ENCODE results near the gene CACNG4.
"Not testable (repeated sequence)": the region's sequence is repeated elsewhere in the genome, so short reads cannot be mapped to it uniquely, and the experiment has no call there.

The CACNG4 gene

DNA sequence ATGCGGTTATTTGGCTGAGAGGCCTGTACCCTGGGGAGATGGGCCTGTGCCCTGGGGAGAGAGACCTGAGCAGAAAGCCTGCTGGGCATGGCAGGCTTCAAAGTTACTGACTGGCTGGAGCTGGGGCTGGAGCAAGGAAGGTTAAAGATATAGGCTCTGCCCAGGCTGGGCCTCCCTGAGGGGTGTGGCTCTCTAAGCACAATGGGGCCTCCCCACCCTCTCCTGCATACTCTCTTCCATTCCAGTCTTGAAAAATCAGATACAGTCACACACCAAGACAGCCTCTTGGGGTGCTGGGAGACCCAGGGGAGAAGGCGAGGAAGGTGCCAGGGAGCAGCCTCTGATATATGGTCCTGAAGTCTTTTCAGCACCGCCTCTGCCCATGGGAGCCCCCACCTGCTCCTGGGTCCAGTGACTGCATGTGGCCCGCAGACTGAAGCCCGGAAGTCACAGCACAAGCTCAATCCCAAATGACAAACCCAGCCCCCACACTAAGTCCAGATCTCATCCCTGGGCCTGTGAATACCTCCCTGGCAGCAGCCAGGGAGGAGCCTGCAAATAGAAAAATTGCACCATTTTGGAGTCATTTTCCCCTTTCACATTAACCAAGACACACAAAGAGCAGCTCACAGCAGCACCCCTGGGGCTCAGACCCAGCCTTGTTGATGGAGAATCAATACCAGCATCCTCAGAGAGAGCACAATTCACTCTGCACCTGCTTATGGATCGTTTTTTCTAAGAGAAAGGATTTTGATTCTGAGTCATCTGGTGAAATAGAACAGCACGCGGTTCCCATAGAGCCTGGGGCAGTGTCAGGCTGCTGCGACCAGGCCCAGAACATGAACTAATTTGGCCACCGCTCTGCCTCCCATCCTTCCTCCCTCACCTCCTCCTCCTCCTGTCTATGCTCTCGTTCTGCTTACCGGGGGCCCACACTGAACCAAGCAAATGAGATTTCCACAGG lies 54.2 kb downstream of the CACNG4 start:
- no peak for DNase-seq (ENCODE audit: low read depth)

- DNase-seq (ENCODE audit: low read depth), result no peak
Observed at GRCh38 chr17:67019809-67020208, 55.3 kb downstream of the CACNG4 start.

DNA sequence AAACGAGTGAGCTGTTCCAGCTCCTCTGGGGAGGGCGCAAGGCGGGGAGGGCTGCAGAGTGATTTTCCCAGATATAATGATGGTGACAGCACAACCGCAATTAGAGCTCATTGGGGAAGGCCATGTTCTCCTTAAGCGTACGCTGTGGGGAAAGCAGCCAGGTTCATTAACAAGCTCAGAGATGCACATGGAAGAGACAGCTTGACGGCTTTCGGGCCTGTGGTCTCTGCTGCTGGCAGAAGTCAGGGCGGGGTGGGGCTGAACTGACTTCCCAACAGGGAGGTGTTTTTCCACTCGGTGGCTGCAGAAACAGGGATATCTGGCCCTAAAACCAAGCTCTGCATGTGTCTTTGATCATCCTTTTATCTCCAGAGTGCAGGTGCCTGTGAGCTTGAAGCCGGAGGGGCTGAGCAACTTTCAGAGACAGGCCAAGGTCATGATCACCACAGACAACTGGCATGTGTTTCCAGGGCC lies 55.8 kb downstream of the CACNG4 start:
- DNase-seq (ENCODE audit: low read depth), result no peak

- no peak for DNase-seq (ENCODE audit: low read depth)
Observed at GRCh38 chr17:67021196-67021595, 56.7 kb downstream of the CACNG4 start.

DNA sequence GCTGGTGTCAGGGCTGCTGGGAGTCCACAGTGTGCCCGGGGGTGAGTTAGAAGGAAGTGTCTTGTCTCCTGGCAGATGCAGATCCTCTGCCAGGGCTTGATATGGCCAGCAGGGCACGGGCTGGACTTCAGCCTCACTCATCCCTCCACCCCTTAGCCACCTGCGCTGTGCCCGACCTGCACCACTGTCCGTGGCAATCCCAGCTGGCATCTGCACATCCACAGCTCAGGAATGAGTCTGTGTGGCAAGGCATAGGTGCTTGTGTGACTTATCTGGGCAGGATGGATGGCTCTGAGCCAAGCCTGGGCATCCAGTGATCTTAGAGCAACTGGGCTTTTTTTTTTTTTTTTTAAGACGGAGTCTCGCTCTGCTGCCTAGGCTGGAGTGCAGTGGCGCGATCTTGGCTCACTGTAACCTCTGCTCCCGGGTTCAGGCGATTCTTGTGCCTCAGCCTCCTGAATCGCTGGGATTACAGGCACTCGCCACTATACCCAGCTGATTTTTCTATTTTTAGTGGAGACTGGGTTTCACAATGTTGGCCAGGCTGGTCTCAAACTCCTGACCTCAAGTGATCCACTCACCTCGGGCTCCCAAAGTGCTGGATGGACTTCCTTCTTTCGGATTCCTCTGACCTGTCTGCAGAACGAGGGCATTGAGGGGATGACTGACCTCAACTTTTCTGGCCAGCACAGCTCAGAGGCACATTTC lies 57.4 kb downstream of the CACNG4 start:
- no peak for DNase-seq (ENCODE audit: low read depth)

DNA sequence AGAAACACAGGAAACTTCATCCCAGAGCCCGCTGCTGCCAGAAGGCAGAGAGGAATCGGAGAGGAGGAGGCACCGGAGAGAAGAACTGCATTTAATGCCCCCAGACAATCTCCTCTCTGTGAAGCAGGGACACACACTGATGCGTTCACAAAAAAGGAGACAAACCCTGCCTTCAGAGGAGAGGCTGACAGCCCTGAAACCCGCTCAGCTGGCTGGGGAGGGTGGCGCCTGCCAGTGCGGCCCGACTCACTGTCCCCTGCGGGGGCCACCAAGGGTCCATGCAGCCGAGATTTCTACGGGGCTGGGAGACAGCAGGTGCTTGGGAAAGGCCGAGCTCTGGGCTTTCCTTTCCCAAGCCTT lies 57.9 kb downstream of the CACNG4 start:
- no peak for DNase-seq (ENCODE audit: low read depth)

DNA sequence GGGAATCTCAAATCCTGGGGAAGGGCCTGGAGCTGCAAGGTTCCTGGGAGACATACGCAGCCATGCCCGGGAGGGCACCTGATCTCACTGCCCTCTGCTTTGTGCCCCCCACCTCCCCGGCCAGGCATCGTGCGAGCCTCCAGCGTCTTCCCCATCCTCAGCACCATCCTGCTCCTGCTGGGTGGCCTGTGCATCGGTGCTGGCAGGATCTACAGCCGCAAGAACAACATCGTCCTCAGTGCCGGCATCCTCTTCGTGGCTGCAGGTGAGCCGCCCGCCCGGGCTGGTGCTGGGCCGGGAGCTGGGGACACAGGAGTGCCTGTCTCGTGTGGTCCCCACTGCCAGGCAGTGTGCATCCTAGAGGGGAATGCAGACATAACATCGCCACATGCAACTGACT lies 60.2 kb downstream of the CACNG4 start:
- no peak for DNase-seq (ENCODE audit: low read depth)

DNA sequence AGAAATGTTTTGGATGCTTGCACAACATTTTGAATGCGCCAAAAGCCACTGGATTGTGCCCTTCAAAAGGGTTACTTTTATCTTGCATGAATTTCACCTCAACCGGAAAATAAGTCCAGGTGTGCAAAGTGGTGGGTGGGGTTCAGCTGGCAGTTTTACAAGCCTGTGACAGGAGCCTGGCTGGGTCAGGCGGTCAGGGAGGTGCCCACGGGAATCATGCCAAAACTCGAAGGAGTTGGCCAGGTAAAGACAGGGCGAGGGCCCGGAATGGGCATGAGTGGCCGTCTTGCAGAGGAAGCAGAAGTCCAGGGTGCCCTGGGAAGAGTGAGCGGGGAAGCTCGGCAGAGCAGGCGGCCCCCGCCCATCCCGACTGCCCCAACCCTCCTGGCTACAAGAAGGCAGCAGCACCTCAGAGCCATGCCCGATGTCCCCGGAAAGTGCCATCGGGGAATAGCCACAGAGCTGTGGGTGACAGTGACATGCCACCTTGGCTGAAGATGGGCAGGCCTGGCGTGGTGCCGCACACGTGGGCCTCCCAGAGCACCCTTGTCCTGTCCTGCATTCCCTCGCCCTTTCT lies 60.8 kb downstream of the CACNG4 start:
- DNase-seq (ENCODE audit: low read depth), result no peak

- DNase-seq (ENCODE audit: low read depth), result no peak
Observed at GRCh38 chr17:67026341-67026740, 61.8 kb downstream of the CACNG4 start.

GRCh38 chr17:67027031-67027628 lies 62.6 kb downstream of the CACNG4 start:
- DNase-seq (ENCODE audit: low read depth), result no peak

- no peak for DNase-seq (ENCODE audit: low read depth)
Observed at GRCh38 chr17:67030641-67031040, 66.1 kb downstream of the CACNG4 start.

DNA sequence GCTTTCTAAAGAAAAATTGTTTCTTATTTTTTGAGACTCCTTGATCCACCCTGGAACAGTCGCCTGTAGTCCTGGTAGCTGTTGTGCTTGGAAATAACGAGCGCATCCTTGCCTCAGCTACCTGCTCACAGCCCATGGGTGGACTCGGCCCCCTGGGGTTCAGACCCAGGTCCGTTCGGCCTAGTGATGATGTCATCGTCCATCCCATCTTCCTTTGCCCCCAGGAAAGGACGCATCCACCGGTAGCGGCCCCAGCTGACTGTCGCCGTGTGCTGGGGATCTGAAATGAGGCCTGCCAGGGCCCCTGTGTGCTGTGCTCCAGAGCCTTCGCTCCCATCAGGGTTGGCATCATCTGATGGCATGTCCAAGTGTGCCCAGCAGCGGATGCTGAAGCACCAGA lies 67.9 kb downstream of the CACNG4 start:
- no peak for DNase-seq (ENCODE audit: low read depth)

DNA sequence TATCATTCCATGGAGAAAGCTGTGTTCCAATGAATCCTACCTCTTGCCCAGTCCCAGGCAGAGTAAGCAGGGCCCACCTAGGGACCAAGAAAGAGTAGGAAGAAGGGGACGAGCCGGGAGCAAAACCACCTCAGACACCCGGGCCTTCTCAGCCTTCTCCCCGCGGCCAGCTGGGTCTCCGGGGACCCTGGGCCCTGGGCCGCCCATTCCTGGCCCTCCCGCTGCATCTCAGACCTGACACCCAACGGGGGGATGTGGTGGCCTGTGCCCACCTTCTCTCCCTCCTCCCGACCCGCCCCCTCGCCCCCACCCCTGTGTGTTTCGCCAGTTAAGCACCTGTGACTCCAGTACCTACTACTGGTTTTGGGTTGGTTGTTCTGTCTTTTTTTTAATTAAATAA lies 68.5 kb downstream of the CACNG4 start:
- DNase-seq (ENCODE audit: low read depth), result no peak

GRCh38 chr17:67033613-67034012 lies 69.1 kb downstream of the CACNG4 start:
- DNase-seq (ENCODE audit: low read depth), result no peak

GRCh38 chr17:67035131-67036083 lies 70.9 kb downstream of the CACNG4 start:
- DNase-seq (ENCODE audit: low read depth), result no peak

DNA sequence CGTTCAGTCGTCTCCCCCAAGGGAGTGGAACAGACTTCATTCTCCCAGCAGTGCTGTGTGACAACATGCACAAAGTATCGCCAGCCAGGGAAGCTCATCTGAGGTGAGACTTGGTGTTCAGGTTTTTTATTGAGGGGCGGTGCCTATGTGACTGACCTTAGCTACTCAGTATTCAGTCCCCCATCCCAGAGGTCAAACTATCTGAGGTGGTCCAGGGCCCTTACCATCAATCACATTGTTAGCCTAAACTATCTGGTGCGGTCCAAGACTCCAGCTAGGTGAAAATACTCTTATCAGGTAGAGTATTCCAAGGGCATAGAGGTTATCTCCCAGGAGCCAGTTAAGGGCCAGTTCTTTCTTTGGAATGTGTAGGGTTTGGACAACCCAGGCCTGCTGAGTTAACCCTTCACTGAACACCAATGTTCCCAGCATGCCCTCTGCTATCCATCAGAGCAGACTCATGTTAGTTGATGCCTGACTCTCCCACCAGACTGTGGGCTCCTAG lies 74.4 kb downstream of the CACNG4 start:
- no peak for DNase-seq (ENCODE audit: low read depth)

DNA sequence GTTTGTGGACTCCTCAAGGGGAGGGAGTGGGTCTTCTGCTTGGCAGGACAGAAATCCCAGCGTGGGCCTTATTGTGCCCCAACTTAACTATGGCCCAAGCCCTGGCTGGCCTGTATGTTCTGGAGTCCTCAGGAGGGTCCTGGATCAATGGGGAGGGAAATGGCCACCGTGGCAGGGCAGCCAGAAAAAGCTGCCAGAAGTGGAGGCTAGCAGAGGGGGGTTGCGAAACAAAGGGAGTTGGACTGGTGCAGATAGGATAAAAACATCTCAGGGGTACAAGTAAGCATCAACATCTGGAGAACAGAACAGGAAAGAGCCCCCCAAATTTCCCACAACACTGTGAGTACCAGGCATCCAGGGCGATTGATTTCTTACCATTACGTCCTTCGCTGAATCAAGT lies 76.1 kb downstream of the CACNG4 start:
- no peak for DNase-seq (ENCODE audit: low read depth)

DNA sequence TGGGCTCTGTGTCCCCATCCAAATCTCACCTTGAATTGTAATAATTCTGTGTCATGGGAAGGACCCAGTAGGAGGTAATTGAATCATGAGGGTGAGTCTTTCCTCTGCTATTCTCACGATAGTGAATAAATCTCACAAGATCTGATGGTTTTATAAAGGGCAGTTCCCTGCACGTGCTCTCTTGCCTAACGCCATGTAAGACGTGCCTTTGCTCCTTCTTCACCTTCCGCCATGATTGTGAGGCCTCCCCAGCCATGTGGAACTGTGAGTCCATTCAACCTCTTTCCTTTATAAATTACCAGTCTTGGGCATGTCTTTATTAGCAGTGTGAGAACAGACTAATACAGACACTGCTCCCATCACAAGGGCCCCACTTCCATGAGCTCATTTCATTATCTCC lies 76.6 kb downstream of the CACNG4 start:
- DNase-seq (ENCODE audit: low read depth), result not testable (repeated sequence)

- DNase-seq (ENCODE audit: low read depth), result no peak
Observed at GRCh38 chr17:67041531-67041930, 77.0 kb downstream of the CACNG4 start.

GRCh38 chr17:67041941-67042899 lies 77.7 kb downstream of the CACNG4 start:
- DNase-seq (ENCODE audit: low read depth), result no peak

Measured in HS-27A (cell line).